ENCODE results near the gene ROBO1. TPM values are rescaled to one million over a fixed set of nuclear protein-coding genes. Genes with fewer than 3 reads are reported as not detected.

The ROBO1 gene
- total and polyA plus RNA-seq, 2 of the 8 experiments (the other 6 are each of a cell fraction or from before 2014, with no cell fraction given), result 51.4 to 91.0 TPM

DNA sequence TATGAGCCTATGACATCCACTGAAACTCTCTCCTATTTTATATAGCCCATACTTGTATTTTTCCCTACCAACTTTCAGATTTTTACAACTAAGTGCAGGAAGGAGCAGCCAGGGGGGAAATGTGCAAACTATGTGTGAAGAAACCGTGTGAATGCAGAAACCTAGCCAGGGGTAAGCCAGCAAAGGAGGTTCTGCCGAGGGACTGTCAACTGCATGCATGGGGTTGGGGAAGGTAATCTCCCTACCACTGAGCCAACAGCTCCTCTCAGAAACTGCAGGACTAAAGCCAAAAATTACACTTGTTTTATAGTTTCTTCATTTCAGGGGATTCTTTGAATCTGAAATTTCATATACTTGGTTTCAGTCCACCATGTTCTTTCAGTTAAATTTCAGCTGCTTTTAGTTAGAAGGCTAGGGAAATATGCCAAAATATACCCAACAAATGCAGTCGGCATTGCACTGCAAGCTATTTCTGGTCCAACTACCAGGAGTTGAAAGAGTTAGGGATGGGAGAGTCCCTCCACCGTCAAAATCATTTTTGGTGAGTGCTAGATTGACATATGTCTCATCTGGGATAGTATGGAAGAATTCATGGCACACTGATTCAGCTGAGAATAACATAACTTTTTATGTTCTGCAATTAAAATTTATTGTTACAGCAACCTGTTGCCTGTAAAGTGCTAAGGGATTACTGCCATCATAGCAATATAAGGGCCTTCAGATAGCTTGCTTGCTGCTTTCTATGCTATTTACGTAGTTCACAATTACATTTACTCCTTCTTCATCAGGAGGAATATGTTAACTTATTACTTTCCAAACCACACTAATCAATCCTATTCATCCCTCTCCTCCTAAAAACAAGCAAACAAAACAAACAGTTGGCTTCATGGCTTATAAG is 904.2 kb downstream of the ROBO1 start:
- TF ChIP-seq MAFK (IDR thresholded peaks at IDR 0.05; ENCODE audit: low read depth, low read length), result no peak
- TF ChIP-seq EP300 (IDR thresholded peaks at IDR 0.05; ENCODE audit: borderline replicate concordance in 1 of 2, low read depth in 2 of 2, low read length in 2 of 2), result no peak
- no peak for TF ChIP-seq TAF1 (IDR thresholded peaks at IDR 0.05; ENCODE audit: low read depth, low read length)
- no peak for TF ChIP-seq ATF3 (IDR thresholded peaks at IDR 0.05; ENCODE audit: insufficient read depth, low read depth, low read length)
- TF ChIP-seq CBX8 (IDR thresholded peaks at IDR 0.05; ENCODE audit: borderline replicate concordance, low read depth, low read length), result no peak
- Histone ChIP-seq H3K36me3 (ENCODE audit: control insufficient read depth in 2 of 4, insufficient read depth in 4 of 4, low read length in 3 of 4) (no peaks in the 10 kb centered on the region), H2BK15ac (ENCODE audit: low read length) (no peak overlapping the region), H3K4me3 (ENCODE audit: extremely low read depth in 1 of 4, insufficient read depth in 2 of 4, low read depth in 3 of 4, low read length in 4 of 4) (no peak overlapping the region), H3K79me1 (ENCODE audit: low read depth, low read length) (no peaks in the 10 kb centered on the region), H3K27me3 (replicated peaks in 1 of 4; ENCODE audit: control insufficient read depth in 3 of 4, extremely low read depth in 1 of 4, insufficient read depth in 3 of 4, low read length in 3 of 4) (no peaks in the 10 kb centered on the region), H3K23me2 (ENCODE audit: low read depth, low read length) (no peaks in the 10 kb centered on the region), H3K14ac (ENCODE audit: insufficient read length) (no peak overlapping the region), H3K79me2 (ENCODE audit: control insufficient read depth in 1 of 2, insufficient read depth in 2 of 2, low read length in 2 of 2) (peaks cover 0 to 23% of the 10 kb centered on the region in 2 experiments; a peak in 2 of 4 replicates), H4K8ac (ENCODE audit: extremely low read depth, insufficient read depth, low read length) (no peak overlapping the region), H3K4me2 (ENCODE audit: insufficient read depth in 1 of 2, low read depth in 2 of 2, low read length in 2 of 2) (no peak overlapping the region), H4K20me1 (replicated peaks in 1 of 2; ENCODE audit: control insufficient read depth in 1 of 2, insufficient read depth in 2 of 2, low read length in 2 of 2) (no peaks in the 10 kb centered on the region), H3K4me1 (replicated peaks in 1 of 4; ENCODE audit: control insufficient read depth in 3 of 4, insufficient read depth in 4 of 4, low read length in 3 of 4) (peaks cover 0 to under 1% (median 0%) of the 10 kb centered on the region in 4 experiments; a peak in 1 of 7 replicates), H4K5ac (ENCODE audit: insufficient read length, low read depth, low read length) (no peak overlapping the region), H3K4ac (replicated peaks; ENCODE audit: insufficient read length, low read depth, low read length) (no peak overlapping the region), H2AK5ac (ENCODE audit: low read depth, low read length) (no peak overlapping the region), H4K91ac (replicated peaks; ENCODE audit: insufficient read length, low read length) (no peak overlapping the region), H2AFZ (ENCODE audit: low read length) (no peak overlapping the region), H3K56ac (replicated peaks; ENCODE audit: insufficient read length, low read depth, low read length) (no peak overlapping the region), H3K27ac (ENCODE audit: low read depth, low read length) (no peak overlapping the region), H2BK120ac (replicated peaks; ENCODE audit: low read depth, low read length) (no peak overlapping the region), H2BK5ac (ENCODE audit: low read depth, low read length) (no peak overlapping the region), H3K9ac (replicated peaks in 1 of 4; ENCODE audit: extremely low read depth in 1 of 4, low read depth in 3 of 4, low read length in 3 of 4) (no peak overlapping the region), H2BK12ac (ENCODE audit: low read depth, low read length) (no peak overlapping the region), H2BK20ac (ENCODE audit: low read length) (no peak overlapping the region), H3K18ac (ENCODE audit: extremely low read depth, low read length) (no peak overlapping the region), H3K23ac (ENCODE audit: insufficient read length) (no peak overlapping the region), H3K9me3 (ENCODE audit: insufficient read depth in 2 of 2, low read depth in 1 of 2, low read length in 1 of 2) (no peaks in the 10 kb centered on the region)
- FAIRE-seq, result no peak
- WGBS, 2 experiments (ENCODE audit: extremely low coverage in 1 of 2, insufficient coverage in 1 of 2, insufficient read length in 1 of 2, insufficient replicate concordance in 2 of 2, low coverage in 1 of 2, low lambda C conversion rate in 2 of 2, missing lambda C conversion rate in 1 of 2), result 86% methylated on average over 5 of the region's 5 CpGs; no CpG with 5 or more reads in 1 of the 2 experiments
- ChIA-PET CTCF (ENCODE audit: partially characterized antibody) (no interaction called here), POLR2A (ENCODE audit: partially characterized antibody) (interaction anchor here (0.6 kb wide), 1 partner anchor 714 kb away, joined by 3 read pairs; no protein-coding TSS in a partner anchor)
- no peak for DNase-seq (ENCODE audit: low read depth in 1 of 2, low spot score in 2 of 2)
